Stimulated activated CD4-positive, alpha-beta T cell treated with anti-CD3 and anti-CD28 coated beads, TNF-alpha, amount 100 ng/mL, for 48 hours (primary cell): Measurements from ENCODE around the gene RTN1.

Experiments
- DNase-seq, 3 donors: peaks; one replicate each; pipeline ENCODE4 v3.0.0-alpha.2; 2020; ENCODE audit warnings: low read depth in 3 of 3

Gene RTN1

DNA sequence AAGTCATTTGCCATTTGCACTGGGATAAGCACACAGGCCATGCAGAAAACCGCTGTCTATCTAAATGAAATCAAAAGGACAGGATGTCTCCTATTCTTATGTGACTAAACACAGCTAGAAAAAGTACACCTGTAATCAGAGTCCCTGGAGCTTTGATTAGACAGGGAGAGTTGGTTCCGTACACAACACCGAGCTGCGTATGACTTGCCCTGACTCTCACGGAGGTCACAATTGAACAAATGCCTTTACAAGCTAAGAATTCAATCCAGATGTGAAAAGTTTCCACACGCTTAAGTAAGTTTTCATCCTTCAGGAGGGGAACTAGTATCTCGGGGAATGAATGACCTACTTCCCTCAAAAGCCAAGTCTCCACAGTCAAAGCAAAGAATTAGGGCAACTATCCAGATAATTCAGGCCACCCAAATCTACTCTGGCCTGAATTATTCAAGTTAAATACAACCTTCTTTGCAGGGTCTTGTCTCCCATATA, 67.5 kb downstream of the RTN1 start:
- no peak for DNase-seq

- no peak for DNase-seq
These were observed 82.4 kb downstream of the RTN1 start for GRCh38 chr14:59788176-59788575.

DNA sequence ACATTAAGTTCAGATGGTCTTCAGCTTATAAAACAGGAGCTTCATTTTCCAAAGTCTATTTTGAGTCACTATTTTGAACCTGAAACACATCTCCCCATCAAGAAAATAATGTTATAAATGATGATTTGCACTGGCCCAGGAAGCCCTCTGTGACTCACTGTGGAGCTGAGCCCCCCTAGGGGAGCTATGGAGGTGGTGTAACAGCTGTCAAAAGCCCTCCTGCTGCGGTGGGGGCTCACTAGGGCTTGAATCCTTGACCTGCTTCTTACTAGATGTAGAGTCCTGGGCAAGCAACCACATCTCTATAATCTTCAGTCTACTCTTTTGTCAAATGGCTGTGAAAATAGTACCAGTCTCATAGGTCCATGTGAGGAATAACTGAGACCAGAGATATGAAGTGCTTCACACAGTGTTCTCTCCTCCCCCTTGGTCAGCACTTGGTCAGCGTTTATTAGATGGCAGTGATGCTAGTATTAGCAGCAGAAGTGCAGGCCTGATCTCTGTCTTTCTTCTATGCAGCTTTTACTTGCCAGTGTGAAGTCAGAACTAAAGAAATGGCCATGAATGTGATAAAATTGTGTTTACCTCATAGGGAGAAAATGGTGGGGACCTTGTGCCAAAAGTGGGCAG, 83.4 kb downstream of the RTN1 start:
- no peak for DNase-seq

DNA sequence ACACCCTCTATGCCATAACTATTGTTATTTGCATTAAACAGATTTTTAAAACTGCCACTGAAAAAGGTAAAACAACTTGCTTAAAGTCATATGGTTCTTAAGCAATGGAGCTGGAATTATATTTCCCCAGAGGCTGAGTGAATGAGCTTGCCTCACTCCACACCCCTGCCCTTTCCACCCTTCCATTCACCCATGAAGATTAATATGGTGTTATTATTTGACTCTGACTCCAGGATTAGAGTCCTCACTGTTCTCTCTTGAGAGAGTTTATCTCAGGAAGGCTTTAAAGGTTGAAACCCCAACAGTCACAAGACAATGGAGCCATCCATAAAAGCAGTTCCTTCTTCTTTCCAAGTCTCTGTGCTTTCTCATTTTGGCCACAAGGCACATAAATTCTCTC, 84.9 kb downstream of the RTN1 start:
- DNase-seq, result no peak

DNA sequence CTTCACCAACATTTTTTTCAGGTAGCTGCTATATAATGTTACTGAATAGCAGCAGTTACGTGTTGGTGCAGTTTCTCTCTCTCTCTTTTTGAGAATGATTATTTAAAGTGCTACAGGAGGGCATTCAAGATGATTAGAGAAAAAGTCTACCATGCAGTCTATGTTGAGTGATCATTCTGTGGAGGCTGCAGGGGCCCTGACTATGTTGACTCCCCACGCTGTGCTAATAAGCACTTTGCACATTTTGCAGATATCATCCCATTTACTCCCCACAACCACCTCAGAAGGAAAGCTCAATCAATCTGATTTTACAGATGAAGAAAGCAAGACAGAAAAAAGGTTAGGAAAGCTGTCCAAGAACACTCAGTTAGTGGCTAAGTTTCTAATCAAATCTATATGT, 87.8 kb downstream of the RTN1 start:
- DNase-seq, result no peak

GRCh38 chr14:59777006-59777579, 93.5 kb downstream of the RTN1 start:
- DNase-seq, result no peak

DNA sequence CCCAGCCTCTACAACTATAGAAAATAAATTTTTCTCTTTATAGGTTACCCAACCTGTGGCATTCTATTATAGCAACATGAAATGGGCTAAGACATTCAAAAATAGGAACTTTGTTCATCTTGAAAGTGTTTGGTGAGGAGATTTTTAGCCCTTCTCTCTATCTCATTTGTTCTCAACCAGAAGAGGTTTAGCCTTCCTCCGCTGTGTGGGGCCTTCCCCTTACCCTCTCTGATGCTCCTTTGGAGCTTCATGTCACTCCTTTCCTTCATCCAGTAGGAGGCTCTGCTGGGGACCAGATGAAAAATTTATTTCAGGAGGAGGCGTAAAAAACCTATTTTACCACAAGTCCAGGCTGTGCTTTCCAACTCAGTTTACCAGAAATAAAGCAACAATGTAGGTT, 94.1 kb downstream of the RTN1 start:
- no peak for DNase-seq

DNA sequence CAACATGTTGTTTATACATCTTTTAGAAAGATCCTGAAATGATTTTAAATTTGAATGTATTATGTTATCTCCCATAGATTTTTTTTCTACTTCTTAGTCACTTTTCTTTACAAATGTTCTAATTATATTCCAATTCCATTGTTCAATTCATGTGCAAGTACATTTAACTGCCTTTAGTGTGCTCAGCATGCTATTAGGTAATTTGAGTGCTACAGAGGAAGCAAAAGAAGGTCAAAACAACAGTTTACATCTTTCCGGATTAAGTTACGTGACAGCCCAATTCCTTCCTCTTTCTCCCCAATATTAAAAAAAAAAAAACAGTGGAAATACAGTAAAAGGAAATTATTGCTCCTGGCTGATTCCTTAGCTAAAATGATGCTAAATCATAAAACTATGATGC, 98.3 kb downstream of the RTN1 start:
- DNase-seq, result no peak

- no peak for DNase-seq
These were observed 99.0 kb downstream of the RTN1 start for GRCh38 chr14:59771577-59771976.

- no peak for DNase-seq
These were observed 101.0 kb downstream of the RTN1 start for GRCh38 chr14:59769586-59769985.

DNA sequence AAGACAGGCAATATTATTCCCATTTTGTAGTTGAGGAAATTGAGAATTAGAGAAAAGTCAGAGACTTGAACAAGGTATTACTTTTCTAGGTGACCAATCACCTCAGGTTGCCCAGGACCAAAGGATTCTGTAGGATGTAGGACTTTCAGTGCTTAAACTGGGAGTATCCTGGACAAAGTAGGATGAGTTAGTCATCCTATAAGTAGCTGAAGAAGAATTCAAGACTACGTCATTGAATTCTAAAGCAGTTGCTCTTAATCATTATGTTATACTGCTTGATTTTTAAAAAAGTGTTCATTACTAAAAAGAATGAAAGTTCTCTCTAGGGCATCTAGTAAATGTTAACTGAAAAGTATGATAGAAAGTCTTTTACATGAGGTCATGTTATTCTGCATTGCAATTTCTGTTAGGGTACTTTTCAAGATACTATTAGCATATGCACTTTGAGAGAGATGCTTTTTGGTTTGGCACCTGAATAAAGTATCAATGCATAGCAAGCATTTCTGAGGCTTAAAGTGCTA, 101.7 kb downstream of the RTN1 start:
- no peak for DNase-seq

- no peak for DNase-seq
These were observed 108.7 kb downstream of the RTN1 start for GRCh38 chr14:59761851-59762250.

GRCh38 chr14:59755409-59756135, 115.0 kb downstream of the RTN1 start:
- DNase-seq, result no peak

DNA sequence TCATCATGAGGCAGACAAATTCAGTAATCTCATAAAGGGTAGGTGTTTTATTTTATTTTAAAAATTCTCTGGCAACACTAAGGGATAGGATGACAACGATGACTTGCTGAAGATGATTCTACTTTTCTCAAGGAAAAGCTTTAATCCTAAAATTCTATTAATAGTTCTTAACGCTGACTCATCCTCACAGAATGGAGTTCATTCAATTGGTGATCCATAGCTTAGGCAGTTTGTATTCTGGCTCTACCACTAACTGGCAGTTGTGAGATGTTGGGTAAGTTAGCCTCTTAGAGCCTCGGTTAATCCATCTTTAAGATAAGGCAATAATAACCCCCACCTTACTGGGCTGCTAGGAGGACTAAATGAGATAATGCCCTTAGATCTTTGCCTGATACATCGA, 116.3 kb downstream of the RTN1 start:
- DNase-seq, result no peak

GRCh38 chr14:59753512-59753911, 117.1 kb downstream of the RTN1 start:
- no peak for DNase-seq

- no peak for DNase-seq
These were observed 119.0 kb downstream of the RTN1 start for GRCh38 chr14:59751578-59751977.

GRCh38 chr14:59739794-59740193, 130.8 kb downstream of the RTN1 start:
- no peak for DNase-seq

DNA sequence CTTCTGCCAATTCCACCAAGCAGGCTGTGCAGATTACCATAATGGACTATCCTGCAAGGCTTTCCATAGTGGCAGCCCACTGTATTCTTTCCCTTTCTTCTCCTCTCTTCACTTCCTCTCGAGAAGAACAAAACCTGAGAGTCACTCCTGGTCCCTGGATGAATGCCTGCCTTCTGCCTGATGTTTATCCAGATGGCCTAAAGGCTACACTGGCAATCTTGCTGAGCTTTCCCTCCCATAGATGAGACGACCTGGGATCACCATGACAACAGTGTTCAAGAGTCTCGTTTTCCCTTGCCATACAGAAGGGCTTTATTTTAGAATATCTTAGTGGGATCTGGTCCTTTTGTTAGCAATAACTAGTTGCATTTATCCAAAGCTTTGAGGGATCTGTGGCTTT, 142.3 kb downstream of the RTN1 start:
- no peak for DNase-seq

DNA sequence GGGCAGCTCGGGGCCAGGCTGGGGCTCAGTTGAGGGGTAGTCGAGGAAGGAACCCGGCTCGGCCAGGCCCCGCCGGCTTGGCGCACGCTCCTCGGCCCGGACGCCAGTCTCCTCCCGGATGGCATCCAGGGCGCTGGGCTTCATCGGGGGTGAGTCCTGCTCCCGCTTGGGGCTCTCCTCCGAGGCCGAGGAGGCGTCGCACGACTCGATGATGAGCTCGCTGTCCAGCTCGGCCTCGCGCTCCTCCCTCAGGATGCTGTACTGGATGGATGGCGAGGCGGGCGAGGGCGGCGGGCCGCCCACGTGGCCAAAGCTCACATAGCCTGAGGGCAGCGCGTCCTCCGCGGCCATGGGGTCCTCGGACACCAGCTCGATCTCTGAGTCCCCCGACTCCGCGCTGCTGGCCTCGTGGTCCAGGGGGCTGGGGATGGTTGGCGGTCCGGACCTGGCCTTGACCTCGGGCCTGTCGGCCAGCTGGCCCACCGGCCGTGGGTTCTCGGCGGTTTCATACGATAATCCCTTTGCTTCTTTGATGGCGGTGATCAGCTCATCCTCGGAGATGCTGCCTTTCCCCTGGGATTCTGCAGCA, 143.4 kb downstream of the RTN1 start:
- no peak for DNase-seq

DNA sequence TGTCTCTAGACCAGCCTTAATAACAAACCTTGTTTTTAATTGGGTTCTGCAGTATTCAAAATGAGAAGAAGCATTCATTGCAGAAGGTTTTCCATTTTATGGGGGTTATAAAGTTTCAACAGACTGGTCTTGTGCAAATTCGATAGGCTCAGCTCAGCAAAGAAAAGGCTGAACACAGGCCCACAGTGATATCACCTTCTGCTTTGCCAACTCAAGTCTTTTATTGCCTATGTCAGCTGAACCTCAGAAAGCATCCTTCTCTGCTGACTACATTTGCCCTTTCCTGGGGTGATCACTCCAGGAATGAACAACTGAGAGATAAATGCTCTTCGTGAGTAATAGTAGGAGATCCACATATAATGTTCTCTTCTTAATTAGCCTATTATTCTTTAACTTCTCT, 159.5 kb downstream of the RTN1 start:
- DNase-seq, result no peak

DNA sequence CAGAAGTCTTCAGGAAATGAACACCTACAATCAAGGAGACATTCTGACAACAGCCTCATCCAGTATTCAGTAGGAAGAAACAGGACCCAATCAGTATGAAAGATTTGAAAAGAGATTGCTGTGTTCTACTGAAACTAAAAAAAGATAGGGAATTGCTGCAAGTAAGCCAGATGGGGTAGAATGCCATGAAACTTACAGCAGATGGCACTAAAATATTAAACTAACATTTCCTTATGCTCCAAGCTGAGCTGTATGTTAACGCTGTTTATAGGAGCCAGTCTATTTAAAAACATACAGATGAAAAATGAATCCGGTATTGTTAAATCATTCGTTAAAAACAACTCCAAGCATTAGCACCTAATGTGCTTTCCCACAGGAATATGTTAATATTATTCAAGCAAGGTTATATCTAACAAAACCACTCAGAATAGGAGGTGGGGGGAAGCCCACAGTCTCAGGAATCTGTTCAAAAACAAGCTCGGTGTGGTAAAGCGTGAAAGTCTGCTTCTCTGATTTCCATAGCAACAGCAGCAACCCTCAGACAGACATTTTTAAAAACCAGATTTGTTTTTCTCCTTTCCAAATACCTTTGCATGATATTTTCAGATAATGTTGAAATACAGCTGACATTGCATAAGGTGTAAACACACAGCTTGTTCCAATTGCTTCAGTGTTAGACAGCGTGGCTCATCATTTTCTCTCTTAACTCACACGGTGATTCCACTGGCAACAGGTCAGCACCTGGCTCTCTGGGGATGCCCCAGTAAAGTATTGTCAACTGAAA, 162.6 kb downstream of the RTN1 start:
- DNase-seq, result no peak

DNA sequence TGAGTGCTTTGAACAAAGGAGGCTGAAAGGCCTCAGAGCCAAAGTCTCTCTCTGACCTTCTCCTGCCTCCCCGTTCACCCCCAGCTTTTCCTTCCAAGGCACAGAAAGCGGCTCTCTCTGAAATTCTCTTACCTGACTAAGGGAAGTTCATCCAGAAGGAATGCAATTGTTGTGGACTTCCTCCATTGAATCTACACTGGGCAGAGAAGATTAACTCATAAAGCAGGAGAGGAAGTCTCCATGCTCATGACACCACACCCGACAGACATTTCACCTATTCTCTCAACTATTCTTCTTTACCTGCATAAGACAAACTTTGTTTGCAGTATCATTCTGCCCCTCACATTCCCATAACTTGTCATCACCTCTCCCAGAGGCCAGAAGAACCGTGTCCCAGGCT, 164.7 kb downstream of the RTN1 start:
- DNase-seq, result no peak
